Ovary (tissue), 3 donors: Measurements from ENCODE around the gene DLX3.

ENCODE experiments used
- EP300 ChIP-seq: sonication (generic); formaldehyde crosslinking; IDR thresholded peaks from one replicate; pipeline ENCODE4 v1.6.1; 2017; ENCODE audit warnings: antibody characterized with exemption
- POLR2A ChIP-seq: fragments of 450-650 bp; IDR thresholded peaks from one replicate; pipeline ENCODE4 v1.6.1; 2017; ENCODE audit warnings: antibody characterized with exemption, mild to moderate bottlenecking, moderate library complexity
- TF ChIP-seq, protein P1 (sequence below), 3 donors: fragments of 450-650 bp in 2 of 3; fragments of 200-600 bp in 1 of 3; IDR thresholded peaks; one replicate each; pipeline versions ENCODE4 v1.5.1 to v1.8.0; 2016 to 2022; ENCODE audit warnings: antibody characterized with exemption in 3 of 3, mild to moderate bottlenecking in 1 of 3
- donor health status: DM: no; HTN: no; CAD: no.

DNA sequence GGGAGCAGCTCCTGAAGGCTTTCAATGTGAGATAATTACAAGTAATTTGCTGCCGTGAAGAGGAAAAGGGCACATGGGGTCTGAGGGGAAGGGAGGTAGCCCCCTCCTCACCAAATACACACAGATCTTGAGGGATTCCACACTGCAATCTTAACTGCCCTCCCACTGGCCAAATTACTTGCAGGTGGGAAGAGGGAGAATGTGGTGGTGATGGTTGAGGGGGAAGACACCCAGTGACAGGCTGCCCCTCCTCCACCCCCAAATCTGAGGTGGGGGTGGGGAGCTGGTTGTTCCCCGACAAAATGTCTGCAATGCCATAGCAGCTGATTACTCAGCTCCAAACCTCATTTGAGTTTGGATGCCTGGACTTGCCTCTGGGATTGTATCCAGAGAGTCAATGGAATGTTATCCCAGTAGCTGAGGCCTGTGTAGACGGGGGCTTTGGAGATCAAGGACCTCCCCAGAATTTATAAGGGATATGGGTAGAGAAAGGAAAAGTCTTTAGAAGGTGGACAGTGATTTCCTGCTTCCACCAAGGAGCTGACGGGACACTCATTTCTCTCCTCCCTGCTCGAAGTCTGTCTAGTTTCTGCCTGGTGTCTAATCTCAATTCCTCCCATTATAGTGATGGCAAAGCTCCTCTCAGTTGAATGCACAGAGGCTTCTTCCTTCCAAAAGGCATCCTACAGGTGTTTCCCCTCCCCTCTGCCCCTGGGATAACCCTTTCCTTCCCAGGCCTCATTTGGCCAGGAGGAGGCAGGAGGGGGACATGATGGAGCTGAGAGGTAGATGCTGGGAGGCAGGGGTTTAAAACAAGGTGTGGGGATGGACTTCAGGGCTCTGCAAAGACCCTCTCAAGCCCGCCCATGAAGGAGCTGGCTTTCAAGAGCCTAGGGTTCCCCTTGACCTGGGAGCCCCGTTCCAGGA is 17.3 kb downstream of the DLX3 start:
- TF ChIP-seq POLR2A, result no peak
- TF ChIP-seq, protein P1, sequence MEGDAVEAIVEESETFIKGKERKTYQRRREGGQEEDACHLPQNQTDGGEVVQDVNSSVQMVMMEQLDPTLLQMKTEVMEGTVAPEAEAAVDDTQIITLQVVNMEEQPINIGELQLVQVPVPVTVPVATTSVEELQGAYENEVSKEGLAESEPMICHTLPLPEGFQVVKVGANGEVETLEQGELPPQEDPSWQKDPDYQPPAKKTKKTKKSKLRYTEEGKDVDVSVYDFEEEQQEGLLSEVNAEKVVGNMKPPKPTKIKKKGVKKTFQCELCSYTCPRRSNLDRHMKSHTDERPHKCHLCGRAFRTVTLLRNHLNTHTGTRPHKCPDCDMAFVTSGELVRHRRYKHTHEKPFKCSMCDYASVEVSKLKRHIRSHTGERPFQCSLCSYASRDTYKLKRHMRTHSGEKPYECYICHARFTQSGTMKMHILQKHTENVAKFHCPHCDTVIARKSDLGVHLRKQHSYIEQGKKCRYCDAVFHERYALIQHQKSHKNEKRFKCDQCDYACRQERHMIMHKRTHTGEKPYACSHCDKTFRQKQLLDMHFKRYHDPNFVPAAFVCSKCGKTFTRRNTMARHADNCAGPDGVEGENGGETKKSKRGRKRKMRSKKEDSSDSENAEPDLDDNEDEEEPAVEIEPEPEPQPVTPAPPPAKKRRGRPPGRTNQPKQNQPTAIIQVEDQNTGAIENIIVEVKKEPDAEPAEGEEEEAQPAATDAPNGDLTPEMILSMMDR (IDR thresholded peaks at IDR 0.05), result no peak
- no peak for TF ChIP-seq EP300
